ENCODE results near the gene SPATA6.
A peak's percentile ranks its signal among the peaks of the same experiment; 100 is the strongest.
"Not testable (repeated sequence)": the region's sequence is repeated elsewhere in the genome, so short reads cannot be mapped to it uniquely, and the experiment has no call there.

SPATA6 gene

DNA sequence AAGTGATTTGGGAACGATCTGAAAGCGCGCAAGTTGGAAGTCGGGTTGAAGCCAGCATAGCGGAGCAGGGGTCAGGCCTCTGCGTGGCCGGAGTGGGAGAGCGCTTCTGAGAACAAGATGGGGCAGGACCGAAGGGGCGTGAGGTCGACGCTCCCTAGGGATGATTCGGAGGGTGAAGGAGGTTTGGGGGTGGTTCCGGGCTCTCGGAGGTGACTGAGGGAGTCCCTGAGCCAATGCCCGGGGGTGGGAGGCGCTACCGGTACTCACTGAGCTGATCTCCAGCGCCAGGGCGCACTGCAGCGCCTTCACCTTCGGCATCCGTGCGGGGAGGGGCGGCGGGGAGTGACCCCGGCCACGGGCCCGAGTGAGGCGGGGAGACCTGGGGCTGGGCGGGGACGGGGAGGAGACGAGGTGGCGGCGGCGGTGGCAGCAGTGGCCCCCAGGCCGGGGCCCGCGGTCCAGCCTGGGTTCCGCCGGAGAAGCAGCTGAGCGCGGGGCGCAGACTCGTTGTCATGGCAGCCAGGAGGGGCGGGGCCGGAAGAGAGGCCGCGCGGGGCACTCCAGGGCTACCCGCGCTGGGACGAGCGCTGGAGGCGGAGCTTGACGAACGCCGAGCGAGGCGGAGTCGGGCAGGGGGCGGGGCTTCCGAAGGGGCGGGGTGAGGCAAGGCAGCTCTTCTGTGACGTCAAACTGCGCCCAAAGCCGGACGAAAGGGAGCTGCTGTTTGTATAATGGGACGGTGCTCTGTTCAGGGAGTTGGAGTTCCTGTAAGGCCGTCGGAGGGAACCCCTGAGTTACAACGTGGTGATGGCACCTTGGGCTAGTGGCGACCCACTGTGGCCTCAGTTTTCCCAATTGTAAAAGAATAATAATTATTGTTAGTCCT is at the start of gene SPATA6:
SPATA6 (minus strand) TSS at position 514 of the 886 bp plus-strand sequence; CDS start at position 318, 196 bp downstream.
- DNase-seq (ENCODE audit: low spot score) = peak; percentile 99

DNA sequence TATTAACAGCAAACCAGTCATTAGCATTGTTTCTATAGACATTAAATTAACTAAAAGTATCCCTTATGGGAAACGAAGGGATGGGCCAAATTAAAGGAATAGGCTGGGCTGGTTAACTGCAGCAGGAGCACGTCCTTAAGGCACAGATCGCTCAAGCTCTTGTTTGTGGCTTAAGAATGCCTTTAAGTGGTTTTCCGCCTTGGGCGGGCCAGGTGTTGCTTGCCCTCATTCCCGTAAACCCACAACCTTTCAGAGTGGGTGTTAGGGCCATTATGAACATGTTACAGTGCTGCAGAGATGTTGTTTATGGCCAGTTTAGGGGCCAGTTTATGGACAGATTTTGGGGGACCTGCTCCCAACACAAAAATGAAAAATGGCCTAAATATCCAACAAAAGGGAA is 47.9 kb upstream of the SPATA6 start:
- not testable (repeated sequence) for DNase-seq (ENCODE audit: low spot score)

DNA sequence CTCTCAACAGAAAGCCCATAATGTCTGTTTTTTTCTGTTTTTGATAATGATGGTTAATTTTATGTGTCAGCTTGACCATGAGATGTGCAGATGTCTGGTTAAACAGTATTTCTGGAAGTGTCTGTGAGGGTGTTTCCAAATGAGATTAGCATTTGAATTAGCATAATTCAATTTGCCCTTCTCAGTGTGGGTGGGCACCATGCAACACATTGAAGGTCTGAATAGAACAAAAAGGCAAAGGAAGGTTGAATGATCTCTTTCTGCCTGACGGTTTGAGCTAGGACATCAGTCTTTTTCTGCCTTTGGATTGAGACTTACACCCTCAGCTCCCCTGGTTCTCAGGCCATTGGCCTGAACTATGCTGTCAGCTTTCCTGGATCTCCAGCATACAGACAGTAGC is 34.9 kb upstream of the SPATA6 start:
- no peak for DNase-seq (ENCODE audit: low spot score)

DNA sequence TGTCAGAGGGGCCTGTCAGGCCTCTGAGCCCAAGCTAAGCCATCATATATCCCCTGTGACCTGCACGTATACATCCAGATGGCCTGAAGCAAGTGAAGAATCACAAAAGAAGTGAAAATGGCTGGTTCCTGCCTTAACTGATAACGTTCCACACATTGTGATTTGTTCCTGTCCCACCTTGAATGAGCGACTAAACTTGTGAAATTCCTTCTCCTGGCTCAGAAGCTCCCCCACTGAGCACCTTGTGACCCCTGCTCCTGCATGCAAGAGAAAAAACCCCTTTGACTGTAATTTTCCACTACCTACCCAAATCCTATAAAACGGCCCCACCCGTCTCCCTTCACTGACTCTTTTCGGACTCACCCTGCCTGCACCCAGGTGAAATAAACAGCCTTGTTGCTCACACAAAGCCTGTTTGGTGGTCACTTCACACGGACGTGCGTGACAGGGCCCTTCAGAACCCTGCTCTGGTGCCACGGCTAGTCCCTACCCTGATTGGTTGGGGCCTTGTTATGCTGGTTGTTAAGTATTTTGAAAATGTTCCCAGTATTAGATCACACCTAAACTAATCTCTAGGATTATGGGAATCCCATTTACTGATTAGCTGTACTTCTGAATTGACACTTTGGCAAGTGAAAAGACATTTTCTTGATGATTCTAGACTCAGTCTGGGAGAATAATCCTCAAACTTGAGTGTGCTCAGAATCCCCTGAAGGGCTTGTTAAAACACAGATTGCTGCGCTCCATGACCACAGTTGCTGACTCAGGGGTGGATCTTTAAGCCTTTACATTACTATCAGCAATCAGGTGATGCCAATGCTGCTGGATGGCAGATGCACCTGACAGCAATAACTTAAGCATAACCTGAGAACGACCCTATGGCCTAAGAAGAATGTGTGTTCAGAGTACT is 28.8 kb upstream of the SPATA6 start:
- DNase-seq (ENCODE audit: low spot score) = no peak

DNA sequence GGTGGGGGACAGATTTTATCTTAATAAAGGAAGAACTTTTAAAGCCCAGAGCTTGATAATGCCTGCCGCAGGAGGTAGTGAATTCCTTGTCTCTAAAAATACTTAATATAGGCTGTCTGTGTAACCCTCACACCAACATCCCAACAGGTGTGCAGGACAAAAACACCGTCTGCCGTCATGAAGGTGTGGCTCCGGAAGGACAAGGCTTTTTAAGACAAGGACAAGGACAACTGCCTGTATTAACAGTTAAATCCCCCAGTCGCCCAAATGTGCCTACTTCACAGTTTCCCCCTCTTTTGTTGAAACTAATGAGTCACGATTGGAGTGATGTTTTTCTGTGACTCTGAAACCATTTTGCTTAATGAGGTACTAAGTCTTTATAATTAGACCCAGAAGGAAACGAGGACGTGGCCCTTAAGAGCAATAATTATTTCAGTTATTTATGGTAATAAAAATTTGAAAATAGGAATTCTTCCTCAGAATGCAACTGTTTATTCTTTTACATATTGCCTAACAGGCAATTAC is 27.3 kb upstream of the SPATA6 start:
- no peak for DNase-seq (ENCODE audit: low spot score)

DNA sequence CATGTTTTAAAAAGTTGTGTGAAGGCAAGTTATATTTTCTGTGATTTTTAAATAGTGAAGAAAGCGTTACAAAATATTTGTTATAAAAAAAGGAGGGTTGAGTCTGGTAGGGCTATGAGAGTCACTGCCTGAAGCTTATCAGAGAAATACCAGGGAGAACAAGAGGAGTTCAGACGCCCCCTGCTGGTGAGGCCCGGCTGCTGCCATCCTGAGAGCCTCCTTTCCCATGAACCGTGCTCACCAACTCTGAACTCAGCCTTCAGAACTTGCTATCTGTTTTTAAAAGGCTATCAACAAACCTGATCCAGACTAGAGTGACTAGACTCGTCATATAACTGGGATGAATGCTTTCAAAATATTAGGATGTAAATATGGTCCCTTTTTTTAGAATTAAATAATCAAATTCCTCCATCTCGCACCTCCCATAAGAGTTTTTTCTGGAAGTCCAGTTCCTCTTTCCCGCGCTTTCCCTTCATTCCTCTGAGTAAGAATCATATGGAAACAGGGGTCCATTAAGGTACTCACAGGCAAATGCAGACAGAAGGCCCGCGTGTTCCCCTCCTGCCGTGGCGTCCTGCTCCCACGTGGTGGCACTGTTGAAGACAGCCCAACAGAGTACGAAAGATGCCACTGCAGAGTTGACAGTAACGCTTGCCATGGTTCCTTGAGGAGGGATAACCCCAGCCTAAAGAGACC is 26.2 kb upstream of the SPATA6 start:
- DNase-seq (ENCODE audit: low spot score) = peak; percentile 71

DNA sequence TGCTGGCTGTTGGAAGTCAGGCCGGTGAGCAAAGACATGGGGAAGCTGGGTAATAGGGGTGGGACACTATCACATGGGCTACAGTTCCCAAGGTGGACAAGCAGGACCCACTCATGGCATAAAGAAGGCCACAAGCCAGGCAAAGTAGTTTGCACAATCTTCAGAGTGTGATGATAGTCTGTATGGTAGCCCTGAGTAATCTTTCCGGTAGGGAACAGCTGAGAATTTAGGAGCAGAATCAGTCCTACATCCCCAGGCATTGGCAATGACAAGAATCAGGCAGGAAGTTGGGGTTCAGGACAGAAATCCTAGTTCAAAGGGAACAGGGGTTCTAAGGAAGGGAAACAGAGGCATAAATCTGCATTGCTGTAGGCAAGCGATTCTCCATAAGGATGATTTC is 23.9 kb upstream of the SPATA6 start:
- DNase-seq (ENCODE audit: low spot score) = no peak

DNA sequence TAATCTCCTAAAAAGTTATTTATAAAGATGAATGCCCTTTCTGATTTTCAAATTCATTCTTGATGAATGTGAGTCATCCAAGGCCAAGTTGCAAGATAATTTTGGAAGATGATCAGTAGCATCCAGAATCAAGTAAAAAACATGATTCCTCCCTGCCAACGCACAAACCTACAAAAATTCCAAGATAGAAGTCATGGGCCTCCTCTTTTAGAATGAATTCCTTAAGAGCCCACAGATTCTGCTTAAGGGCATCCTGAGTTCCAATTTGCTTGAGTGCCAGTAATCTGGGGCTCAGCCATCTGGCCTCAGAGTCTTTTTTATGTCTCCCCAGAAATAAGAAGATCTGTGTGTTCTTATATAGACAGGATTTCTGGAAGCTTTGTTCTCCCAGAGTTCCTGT is 23.2 kb upstream of the SPATA6 start:
- DNase-seq (ENCODE audit: low spot score) = no peak

DNA sequence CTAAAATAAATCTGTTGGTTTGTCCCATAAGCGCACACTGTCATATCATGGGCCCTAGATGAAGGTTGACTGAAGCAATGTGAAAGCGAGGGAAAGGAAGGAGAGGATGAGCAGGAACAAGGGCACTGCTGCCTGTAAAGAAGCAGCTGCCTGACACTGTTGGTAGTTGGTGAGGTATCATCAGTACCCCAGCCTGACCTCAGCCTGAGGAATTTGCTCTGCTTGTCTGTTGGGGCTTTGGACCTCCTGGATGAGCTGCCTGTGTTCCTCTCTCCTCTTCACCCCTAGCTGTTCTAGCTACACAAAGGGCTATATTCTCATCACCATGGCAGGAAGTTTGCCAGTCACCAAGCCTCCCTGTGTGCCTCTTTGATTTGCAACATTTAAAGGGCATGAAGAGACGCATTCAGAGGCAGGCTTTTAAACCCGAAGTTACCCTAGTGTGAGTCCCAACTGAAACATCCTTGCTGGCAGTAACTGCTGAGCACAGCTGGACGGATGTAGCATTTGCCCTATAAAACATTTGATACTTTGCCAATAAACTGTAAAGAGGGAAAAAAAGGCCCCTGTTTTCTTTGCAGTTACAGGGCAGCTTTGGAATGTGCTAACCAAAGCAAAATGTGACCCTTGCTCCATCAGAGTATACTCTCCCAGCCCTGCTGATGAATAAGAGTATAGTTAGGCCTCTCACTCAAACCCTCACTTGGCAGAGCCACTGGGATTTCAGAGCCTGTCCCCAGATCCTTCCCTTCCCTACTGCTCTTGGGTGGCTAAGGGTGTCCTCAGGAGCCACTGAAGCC is 22.2 kb upstream of the SPATA6 start:
- DNase-seq (ENCODE audit: low spot score) = peak; percentile 74

DNA sequence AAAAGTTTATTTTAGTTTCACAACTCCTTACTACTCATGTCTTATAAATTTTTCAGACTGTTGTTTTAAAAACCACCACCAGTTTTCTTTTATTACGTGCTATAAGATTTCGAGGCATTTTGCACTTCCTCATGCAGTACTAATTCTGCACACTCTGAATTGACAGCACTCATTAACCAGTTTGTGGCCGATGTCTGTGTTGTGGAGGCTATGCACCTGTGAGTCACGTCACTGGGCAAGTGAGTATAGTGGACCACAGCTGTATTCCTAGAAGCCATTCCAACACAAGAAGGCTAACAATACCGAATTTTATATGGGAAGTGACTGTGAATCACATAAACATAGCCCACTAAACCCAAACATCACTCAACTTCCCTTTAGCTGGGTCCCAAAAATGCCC is 21.0 kb upstream of the SPATA6 start:
- no peak for DNase-seq (ENCODE audit: low spot score)

DNA sequence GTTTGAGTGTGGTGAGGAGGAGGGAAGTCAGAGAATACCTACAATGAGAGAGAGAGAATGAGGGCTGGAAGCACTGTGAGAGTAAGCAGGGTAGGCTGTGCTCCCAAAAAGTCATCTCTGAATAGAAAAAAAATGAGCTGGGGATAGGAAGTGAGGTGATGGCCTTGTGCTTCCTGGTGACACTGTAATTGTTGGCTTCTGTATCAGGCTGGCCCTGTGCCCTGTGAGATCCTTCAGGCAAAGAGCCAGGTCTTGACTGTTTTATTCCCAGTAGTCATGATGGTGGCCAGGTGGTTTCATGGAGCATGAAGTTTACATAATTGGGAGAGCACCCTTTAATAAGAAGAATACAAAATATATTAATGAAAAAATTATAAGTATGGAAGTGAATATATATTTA is 20.4 kb upstream of the SPATA6 start:
- no peak for DNase-seq (ENCODE audit: low spot score)

DNA sequence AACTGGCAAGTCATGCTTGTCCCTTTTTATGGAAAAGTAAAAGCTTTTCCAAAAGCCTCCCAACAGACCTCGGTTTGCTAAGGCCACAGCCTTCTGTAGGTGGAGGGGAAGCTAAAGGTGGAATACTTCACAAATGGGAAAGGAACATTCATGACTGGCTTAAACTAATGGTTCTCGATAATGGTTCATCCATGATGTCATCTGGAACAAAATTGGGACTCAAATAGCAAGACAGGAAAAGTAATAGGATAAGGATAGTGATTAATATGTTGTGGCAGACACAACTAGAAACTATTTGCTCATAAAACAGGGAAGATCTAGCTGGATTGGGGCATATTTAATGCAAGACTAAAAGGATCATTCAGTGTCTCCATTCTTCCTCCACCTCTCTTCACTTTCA is 16.7 kb upstream of the SPATA6 start:
- DNase-seq (ENCODE audit: low spot score) = no peak

DNA sequence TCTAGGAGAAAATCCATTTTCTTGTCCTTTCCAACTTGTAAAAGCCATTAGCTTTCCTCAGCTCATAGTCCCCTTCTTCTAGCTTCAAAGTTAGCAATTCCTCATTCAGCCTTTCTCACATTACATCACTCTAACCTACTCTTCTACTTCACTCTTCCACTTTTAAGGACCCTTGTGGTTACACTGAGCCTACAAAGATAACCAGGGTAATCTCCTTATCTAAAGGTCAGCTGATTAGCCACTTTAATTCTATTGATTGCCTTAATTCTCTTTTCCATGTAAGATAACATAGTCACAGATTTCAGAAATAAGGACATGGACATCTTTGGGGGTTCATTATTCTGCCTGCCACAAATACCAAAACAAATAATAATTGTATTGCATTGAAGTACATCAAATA is 8.5 kb upstream of the SPATA6 start:
- no peak for DNase-seq (ENCODE audit: low spot score)

DNA sequence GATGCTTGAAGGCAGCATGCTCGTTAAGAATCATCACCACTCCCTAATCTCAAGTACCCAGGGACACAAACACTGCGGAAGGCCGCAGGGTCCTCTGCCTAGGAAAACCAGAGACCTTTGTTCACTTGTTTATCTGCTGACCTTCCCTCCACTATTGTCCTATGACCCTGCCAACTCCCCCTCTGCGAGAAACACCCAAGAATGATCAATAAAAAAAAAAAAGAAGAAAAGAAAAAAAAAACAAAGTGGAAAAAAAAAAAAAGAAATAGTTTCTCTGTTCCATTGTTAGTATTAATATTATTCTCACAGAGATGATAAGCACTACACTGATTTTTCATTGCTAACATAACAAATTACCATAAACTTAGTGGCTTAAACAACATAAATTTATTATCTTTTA is 8.0 kb upstream of the SPATA6 start:
- DNase-seq (ENCODE audit: low spot score) = not testable (repeated sequence)

DNA sequence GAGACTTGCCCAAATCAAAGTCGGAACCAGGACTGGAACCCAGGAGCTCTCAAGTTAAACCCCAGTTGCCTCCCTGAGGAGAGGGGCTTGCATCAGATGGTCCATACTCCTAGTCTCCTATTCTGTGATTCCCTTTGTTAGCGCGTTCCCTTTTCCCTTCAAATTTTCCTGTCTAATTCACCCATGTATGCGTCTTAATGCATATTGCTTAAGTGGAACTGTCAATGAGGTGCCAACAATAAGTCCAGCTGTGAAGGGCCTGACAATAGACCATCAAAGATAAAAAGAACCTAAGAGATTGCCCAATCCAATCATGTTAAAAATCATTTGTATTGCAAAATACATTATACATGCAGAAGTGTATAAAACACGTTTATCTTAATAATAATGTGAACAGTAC is 634 bp upstream of the SPATA6 start:
- DNase-seq (ENCODE audit: low spot score) = no peak

DNA sequence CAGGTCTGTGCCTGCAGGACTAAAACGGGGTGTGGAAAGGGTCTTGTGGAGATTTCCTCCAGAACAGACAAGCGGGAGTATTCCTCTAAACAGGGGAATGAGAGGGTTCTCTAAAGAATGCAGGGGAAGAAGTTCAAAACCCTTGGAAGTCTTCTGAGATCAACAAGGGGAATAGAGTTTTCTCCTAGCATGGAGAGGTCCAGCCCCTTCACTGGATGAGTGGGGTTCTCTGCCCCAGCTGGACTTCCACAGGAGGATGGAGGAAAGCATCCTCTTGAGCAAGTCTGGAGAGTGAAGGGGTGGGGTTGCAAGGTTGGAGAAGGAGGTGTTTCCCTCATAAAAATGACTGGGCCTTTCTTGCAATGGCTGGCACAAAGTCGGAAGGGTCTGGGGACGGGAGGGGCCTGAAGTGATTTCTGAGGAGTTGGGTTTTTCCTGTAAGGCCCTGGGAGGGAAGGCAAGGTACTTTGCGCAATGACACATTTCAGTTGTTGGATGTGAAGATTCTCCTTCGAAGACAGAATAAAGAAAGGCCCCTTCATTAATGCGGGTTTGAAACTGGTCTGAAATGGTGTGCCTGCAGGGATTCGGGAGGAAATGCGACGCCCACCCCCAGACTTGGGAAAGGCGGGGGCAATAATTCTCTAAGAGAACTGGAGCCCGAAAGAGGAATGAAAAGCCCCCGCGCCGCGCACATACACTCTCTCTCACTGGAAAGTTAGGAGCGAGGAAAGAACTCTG is 884 bp downstream of the SPATA6 start:
- no peak for DNase-seq (ENCODE audit: low spot score)

DNA sequence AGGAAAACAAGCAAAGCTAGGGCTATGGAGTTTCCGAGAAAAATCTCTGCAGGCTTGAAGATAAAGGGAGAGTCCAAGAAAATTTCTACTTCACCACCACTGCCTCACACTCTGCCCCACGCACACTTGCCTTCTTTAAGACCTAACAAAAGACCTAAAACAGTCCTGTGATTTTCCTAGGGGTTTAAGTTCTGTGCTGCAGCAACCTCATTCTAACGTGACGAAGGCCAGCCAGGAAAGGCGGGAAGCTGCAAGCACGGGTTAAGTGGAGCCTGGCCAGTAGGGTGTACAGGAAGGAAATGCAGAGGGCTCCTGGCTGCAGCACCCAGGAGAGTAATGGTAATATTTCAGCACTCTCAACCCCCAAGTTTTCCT is 1.5 kb downstream of the SPATA6 start:
- no peak for DNase-seq (ENCODE audit: low spot score)

DNA sequence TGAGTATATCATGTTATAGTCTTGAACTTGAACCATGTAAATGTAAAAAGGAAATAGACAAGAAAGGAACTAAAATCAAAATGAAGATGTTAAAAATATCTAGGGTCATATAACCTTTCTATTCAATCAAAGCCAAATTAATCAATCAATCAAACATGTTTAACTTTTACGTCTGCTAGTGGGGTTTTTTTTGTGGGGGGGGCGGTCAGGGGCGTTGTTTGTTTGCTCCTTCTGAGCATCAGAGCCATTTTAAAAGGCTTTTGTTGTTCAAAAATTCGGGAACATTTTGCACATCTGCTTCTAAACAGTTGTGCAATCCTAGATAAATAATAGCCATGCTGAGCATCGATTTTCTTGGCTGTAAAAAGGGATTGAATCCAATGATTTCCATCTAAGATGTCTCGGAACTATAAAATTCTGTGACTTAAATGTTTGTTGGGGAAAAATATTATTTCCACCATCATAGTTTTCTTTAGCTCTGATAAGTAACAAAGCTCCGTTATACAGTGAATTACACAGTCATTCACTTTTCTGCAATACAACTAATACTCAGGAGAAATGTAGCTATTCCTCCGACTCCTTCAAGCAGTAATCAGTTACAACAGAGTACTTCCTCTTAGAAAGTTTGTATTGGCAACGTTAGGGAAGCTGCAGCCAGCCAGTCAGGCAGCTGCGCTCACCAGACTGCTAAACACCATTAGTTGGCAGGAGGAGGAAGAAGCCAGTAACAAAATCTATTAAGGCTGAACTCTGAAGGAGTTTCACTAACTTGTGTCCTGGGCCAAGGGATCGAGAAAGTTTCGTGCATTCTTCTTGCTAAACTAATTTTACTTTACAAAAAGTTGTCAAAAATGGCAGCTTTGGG is 2.2 kb downstream of the SPATA6 start:
- DNase-seq (ENCODE audit: low spot score) = peak; percentile 59

DNA sequence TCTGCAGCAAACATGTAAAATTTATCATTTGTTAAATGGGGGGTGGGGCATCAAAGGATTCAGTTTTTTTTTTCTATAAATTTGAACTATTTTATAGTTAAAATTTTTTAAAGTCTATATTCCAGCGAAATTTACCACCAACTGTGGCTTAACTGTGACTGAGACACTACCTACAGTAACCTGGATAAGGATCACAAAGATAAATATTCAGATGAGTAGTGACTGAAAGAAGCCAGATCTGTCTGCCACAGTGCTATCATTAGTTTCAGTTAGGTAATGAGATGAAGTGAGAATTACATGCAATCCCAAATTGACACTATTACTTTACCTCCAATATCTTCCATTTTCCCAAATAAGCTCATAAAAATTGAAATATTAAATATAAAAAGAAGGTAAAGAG is 5.4 kb downstream of the SPATA6 start:
- no peak for DNase-seq (ENCODE audit: low spot score)

Data from AG08396 (cell line).